ENCODE measurements around the gene LARP6. TPM values are rescaled to one million over a fixed set of nuclear protein-coding genes. Genes with fewer than 3 reads are reported as not detected.
"Not testable (repeated sequence)": the region's sequence is repeated elsewhere in the genome, so short reads cannot be mapped to it uniquely, and the experiment has no call there.

The LARP6 gene
- total RNA-seq, 4 donors from 2014 or later, result 56.6 to 105 (median 76.3) TPM

DNA sequence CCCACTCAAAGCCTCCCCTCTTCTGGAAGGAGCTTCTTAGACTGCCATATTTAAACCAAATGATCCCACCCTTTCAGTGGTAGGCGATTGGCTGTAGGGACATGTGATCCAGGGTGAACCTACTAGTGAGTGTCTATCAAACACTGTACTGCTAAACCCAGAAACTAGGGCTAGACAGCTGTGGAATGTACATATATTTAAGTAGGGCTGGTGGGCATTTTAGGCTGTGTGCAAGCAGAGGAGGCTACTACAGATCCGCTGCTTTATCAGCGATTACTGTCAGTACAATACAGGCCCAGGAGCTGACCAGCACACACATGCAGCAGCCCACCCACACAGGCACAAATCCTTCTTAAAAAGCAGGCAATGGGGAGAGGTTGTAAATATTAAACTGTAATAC, 15.4 kb upstream of the LARP6 start:
- TF ChIP-seq, protein P1, sequence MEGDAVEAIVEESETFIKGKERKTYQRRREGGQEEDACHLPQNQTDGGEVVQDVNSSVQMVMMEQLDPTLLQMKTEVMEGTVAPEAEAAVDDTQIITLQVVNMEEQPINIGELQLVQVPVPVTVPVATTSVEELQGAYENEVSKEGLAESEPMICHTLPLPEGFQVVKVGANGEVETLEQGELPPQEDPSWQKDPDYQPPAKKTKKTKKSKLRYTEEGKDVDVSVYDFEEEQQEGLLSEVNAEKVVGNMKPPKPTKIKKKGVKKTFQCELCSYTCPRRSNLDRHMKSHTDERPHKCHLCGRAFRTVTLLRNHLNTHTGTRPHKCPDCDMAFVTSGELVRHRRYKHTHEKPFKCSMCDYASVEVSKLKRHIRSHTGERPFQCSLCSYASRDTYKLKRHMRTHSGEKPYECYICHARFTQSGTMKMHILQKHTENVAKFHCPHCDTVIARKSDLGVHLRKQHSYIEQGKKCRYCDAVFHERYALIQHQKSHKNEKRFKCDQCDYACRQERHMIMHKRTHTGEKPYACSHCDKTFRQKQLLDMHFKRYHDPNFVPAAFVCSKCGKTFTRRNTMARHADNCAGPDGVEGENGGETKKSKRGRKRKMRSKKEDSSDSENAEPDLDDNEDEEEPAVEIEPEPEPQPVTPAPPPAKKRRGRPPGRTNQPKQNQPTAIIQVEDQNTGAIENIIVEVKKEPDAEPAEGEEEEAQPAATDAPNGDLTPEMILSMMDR (IDR thresholded peaks at IDR 0.05), result no peak
- DNase-seq (ENCODE audit: low spot score) (no peak), ATAC-seq (ENCODE audit: low FRiP score) (no peak)

DNA sequence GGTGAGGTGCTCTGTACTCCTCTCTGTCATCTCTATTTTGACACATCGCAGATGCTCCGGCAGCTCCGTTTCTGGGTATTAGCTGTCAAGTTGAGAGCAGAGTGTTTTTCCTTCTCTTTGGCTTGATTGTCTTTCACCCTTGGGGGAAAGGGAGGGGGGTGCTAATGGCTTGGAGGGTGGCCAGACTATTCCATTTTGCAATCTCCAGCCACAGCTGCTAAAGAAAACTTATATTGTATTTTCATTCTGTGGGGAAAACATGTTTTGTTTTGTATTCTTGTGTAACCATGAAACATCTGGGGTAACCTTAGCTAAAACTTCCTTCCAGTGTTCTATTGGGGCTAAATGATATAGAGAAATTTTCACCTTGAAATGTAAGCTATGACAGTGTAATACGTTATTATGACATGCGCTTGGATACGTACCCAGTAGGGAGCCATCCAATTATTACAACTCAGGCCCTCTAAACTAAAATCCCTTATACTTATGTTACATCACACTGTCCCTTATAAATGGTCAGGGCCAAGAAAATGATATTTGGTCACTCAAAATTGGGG, 14.0 kb upstream of the LARP6 start:
- TF ChIP-seq, protein P1 (IDR thresholded peaks at IDR 0.05), result no peak
- DNase-seq (ENCODE audit: low spot score) (no peak), ATAC-seq (ENCODE audit: low FRiP score) (peak; percentile 4)

DNA sequence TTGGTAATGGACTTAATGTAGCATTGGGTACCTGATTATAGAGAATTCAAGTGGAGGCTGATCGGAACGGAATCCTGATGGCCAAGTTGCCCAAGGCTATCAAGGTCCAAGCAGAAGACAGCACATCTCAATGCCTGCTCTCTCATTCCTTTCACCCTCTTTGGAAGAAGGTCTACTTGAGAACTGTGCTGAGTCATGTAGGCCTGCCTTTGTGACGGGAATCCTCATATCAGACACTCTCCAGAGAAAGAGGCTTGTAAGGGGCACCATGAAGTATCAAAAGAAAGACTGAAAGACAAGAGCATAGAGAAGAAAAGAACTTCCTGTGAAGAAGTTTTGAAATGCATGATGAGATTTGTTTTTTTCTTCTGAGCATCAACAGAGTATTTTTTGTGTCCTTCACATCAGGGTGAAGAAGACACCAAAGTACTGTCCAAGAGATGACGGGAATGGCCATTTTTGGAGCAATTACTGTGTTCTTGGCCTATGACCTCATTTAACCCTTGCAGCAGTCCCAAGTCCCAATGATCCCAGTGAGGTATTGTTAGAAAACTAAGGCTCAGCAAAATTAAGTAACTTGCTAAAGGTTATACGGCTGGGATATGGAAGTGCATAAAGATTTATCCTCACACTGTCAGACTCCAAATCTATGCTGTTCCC, 13.2 kb upstream of the LARP6 start:
- TF ChIP-seq, protein P1 (IDR thresholded peaks at IDR 0.05), result no peak
- DNase-seq (ENCODE audit: low spot score), result no peak
- ATAC-seq (ENCODE audit: low FRiP score), result no peak

DNA sequence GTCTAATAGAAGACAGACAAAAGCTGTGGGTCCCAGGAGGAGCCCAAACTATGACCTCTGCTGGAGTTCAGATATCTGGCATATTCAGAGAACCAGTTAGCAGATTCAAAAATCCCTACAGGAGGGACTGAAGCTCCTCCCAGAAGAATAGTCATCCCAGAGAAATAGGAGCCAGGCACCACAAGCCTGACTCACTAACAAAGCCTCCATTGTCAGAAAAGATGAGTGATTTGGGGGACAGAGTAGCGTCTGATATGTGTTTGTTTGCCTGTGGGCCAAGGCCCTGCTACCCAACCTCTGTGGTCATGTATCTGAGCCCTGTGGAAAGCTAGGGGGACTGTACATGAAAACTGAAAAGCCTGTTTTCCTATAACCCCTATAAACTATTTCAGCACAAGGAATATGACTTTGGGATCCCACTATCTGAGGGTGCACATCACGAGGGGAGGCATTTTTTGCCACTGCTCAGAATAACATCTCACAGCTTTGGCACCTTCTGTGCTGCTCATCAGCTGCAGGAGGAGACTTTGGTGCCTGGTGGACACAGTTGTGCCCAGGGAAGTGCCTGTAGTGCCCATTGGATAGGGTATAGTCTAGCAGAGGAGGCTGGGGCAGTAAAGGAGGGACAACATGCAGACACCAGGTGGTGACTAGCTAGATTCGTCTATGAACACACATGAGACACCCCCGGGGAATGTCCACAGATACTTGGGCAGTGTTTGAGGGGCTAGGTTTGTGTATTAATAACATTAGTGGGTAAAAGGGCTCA, 9.7 kb upstream of the LARP6 start:
- no peak for DNase-seq (ENCODE audit: low spot score)
- ATAC-seq (ENCODE audit: low FRiP score), result peak; percentile 78
- TF ChIP-seq, protein P1 (IDR thresholded peaks at IDR 0.05), result no peak

DNA sequence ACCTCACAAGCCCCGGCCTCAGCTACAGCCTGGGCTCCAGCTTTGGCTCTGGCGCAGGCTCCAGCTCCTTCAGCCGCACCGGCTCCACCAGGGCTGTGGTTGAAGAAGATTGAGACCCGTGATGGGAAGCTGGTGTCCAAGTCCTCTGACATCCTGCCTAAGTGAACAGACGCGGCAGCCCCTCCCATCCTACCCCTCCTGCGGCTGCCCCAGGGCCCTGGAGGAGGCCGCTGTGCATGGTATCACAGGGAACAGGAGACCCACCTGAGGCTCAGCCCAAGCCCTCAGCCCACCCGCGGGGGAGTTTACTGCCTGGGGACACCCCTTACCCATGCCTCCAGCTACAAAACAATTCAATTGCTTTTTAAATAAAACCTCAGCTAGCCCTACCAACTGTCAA, 6.0 kb upstream of the LARP6 start:
- DNase-seq (ENCODE audit: low spot score) (no peak), ATAC-seq (ENCODE audit: low FRiP score) (no peak)
- TF ChIP-seq, protein P1 (IDR thresholded peaks at IDR 0.05), result no peak

DNA sequence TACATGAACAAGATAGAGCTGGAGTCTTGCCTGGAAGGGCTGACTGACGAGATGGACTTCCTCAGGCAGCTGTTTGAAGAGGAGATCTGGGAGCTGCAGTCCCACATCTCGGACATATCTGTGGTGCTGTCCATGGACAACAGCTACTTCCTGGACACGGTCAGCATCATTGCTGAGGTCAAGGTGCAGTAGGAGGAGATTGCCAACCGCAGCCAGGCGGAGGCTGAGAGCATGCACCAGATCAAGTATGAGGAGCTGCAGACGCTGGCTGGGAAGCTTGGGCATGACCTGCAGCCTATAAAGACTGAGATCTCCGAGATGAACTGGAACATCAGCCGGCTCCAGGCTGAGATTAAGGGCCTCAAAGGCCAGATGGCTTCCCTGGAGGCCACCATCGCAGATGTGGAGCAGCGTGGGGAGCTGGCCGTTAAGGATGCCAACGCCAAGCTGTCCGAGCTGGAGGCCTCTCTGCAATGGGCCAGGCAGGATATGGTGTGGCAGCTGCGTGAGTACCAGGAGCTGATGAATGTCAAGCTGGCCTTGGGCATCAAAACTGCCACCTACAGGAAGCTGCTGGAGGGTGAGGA, 5.5 kb upstream of the LARP6 start:
- TF ChIP-seq, protein P1 (IDR thresholded peaks at IDR 0.05), result no peak
- ATAC-seq (ENCODE audit: low FRiP score) (no peak), DNase-seq (ENCODE audit: low spot score) (no peak)

DNA sequence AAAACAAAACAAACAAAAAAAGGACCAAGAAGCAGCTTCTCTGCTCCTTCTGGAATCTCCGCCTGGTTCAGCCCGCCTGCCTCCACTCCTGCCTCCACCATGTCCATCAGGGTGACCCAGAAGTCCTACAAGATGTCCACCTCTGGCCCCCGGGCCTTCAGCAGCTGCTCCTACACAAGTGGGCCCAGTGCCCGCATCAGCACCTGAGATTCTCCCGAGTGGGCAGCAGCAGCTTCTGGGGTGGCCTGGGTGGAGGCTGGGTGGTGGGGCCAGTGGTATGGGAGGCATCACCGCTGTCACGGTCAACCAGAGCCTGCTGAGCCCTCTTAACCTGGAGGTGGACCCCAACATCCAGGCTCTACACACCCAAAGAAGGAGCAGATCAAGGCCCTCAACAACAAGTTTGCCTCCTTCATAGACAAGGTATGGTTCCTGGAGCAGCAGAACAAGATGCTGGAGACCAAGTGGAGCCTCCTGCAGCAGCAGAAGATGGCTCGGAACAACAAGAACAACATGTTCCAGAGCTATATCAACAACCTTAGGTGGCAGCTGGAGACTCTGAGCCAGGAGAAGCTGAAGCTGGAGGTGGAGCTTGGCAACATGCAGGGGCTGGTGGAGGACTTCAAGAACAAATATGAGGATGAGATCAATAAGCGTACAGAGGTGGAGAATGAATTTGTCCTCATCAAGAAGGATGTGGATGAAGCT, 4.8 kb upstream of the LARP6 start:
- not testable (repeated sequence) for ATAC-seq (ENCODE audit: low FRiP score); DNase-seq (ENCODE audit: low spot score)

Data from omental fat pad (tissue), 4 donors.